Prostate gland (tissue), 2 donors: ENCODE results near the gene NXPH4.

Experiments used
- POLR2A ChIP-seq: fragments of 450-650 bp; IDR thresholded peaks from one replicate; pipeline ENCODE4 v1.6.1; 2016; ENCODE audit warnings: antibody characterized with exemption, mild to moderate bottlenecking
- TF ChIP-seq, protein P1 (sequence below), 4 experiments: fragments of 200-600 bp in 2 of 4; fragments of 450-650 bp in 2 of 4; sonication (generic) in 2 of 4; IDR thresholded peaks; 1 replicate in 3 of 4; 2 replicates in 1 of 4; pipeline ENCODE4 v1.5.1; 2016 to 2019; ENCODE audit warnings: antibody characterized with exemption in 4 of 4, mild to moderate bottlenecking in 2 of 4, moderate library complexity in 2 of 4

DNA sequence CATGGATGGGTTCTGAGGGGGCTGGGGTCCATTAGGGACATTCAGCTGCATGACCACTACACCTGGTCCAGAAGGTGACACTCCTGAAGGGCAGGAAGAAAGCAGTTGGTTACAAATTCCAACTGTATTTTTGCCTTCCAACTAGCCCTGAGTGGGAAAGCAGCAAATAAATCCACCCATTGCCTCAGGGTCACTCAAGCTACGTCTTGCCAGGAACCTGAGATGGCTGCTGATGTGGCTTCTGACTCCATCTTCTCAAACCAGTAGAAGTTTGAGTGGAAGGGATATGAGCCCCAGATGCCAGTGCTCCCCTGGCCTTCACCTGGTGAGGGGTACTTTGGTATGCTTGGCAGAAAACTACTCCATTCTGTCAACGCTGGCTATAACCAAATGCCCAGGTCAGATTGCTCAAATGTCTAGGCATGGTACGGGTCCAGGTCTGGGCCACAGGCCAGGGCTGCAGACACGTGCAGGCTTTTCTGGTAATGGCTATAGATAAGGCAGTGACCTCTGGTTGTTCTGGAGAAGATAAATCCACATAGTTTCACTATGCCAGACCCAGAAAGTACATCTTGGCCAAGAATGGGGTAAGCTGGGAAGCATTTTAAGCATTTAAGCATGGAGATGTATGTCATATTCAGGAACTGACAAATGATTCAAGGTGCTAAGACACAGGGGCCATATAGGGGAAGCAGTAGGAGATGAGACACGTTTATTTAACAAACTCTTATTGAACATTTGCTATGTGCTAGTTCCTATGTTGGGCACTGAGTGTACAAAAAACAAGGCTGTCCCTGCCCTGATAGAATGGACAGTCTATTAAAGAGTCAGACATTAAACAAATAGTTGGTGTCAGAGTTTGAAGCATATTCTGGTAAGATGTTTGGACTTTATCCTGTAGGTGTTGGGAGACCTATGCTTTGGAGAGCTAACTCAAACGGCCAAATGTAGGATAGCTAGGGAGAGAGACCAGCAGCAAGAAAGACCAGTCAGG lies 42.7 kb downstream of the NXPH4 start:
- no peak for TF ChIP-seq POLR2A
- TF ChIP-seq, protein P1, sequence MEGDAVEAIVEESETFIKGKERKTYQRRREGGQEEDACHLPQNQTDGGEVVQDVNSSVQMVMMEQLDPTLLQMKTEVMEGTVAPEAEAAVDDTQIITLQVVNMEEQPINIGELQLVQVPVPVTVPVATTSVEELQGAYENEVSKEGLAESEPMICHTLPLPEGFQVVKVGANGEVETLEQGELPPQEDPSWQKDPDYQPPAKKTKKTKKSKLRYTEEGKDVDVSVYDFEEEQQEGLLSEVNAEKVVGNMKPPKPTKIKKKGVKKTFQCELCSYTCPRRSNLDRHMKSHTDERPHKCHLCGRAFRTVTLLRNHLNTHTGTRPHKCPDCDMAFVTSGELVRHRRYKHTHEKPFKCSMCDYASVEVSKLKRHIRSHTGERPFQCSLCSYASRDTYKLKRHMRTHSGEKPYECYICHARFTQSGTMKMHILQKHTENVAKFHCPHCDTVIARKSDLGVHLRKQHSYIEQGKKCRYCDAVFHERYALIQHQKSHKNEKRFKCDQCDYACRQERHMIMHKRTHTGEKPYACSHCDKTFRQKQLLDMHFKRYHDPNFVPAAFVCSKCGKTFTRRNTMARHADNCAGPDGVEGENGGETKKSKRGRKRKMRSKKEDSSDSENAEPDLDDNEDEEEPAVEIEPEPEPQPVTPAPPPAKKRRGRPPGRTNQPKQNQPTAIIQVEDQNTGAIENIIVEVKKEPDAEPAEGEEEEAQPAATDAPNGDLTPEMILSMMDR (IDR thresholded peaks at IDR 0.05): no peak
